BJ (cell line): ENCODE data around the gene FRMD4A. TPM values are rescaled to one million over a fixed set of nuclear protein-coding genes. Genes with fewer than 3 reads are reported as not detected.

Experiments
- CTCF ChIA-PET: fragments of 350-600 bp; formaldehyde crosslinking; extraction: SDS; loops from one replicate; lab custom pipeline; 2021; ENCODE audit warnings: antibody characterized with exemption, inconsistent platforms; lab: Yijun Ruan, JAX
- POLR2A ChIA-PET: fragments of 300-600 bp; sonication (Branson Sonifier 250); formaldehyde crosslinking; extraction: SDS; loops from one replicate; lab custom pipeline; 2021; ENCODE audit warnings: antibody characterized with exemption; lab: Charles Lee
- DNase-seq: peaks from one replicate; pipeline ENCODE4 v3.0.0-alpha.2; 2011; ENCODE audit warnings: low read depth
- H3K27me3 ChIP-seq: 2 replicates; pipeline ENCODE4 v1.6.0; 2011; ENCODE audit warnings: low read length; ENCODE audit not compliant: control insufficient read depth, insufficient read depth
- H3K36me3 ChIP-seq: 2 replicates; pipeline ENCODE4 v1.5.1; 2011; ENCODE audit warnings: low read length; ENCODE audit not compliant: control insufficient read depth, insufficient read depth
- H3K4me3 ChIP-seq: 2 replicates; pipeline ENCODE4 v1.5.1; 2011; ENCODE audit warnings: low read depth, mild to moderate bottlenecking, control low read depth, low read length
- polyA plus RNA-seq: library from polyadenylated mRNA; depleted of rRNA; stranded (reverse); fragments of >200 nt; gene quantifications from 2 replicates; pipeline ENCODE4 v1.2.3, GENCODE V29; 2011
- TF ChIP-seq, protein P1 (sequence below): IDR thresholded peaks from 2 replicates; pipeline ENCODE4 v1.5.1; 2011; ENCODE audit warnings: low read depth, mild to moderate bottlenecking, control low read depth, inconsistent platforms, low read length, moderate library complexity; ENCODE audit not compliant: insufficient read depth

The FRMD4A gene
- polyA plus RNA-seq, 1 experiment: 31.6 TPM

DNA sequence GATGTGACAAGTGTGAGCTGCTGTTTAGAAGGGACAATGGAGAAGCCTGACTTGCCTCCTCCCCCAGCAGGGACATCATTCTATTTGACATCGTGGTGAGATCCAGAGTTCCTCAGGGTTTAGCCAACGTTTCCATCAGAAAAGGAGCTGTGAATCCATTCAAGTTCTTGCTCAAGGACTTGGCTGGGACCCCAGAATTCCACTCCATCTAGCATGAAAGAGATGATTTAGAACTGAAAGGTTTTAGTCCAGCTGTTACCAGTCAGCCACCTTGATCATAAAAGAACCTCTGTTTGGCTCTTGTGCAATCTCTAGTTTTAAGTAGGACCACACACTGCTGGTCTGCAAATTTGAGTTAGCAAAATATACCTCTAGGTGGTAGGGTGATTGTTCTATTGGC lies 337.6 kb downstream of the FRMD4A start:
- H3K36me3 ChIP-seq: no peaks in the 10 kb centered on the region
- ChIA-PET CTCF (interaction anchor here (0.9 to 1.7 kb wide), 2 partner anchors 15 kb away, joined by 3 to 4 read pairs; no protein-coding TSS in a partner anchor), POLR2A (no interaction called here)
- TF ChIP-seq, protein P1, sequence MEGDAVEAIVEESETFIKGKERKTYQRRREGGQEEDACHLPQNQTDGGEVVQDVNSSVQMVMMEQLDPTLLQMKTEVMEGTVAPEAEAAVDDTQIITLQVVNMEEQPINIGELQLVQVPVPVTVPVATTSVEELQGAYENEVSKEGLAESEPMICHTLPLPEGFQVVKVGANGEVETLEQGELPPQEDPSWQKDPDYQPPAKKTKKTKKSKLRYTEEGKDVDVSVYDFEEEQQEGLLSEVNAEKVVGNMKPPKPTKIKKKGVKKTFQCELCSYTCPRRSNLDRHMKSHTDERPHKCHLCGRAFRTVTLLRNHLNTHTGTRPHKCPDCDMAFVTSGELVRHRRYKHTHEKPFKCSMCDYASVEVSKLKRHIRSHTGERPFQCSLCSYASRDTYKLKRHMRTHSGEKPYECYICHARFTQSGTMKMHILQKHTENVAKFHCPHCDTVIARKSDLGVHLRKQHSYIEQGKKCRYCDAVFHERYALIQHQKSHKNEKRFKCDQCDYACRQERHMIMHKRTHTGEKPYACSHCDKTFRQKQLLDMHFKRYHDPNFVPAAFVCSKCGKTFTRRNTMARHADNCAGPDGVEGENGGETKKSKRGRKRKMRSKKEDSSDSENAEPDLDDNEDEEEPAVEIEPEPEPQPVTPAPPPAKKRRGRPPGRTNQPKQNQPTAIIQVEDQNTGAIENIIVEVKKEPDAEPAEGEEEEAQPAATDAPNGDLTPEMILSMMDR: no peak
- H3K27me3 ChIP-seq: no peaks in the 10 kb centered on the region
- DNase-seq: no peak
- no peak overlapping the region for H3K4me3 ChIP-seq

DNA sequence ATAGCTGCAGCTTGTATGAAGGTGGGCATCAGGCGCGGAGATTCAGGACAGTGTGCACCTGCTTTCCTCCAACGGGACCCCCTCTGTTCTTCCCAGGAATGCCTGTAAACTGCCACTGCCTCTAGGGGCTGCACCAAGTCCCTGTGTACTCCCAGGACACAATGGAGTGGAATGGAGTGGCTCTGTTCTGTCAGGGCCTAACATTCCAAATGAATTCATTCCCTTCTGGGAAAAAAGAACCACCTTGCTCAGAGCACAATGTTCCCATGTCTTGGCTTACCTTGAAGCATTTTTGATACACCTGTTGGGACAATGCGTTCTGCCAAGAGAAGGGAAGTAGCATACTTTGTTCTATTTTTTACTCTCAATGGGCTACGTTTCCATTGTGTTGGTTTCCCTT lies 339.4 kb downstream of the FRMD4A start:
- no peak for DNase-seq
- Histone ChIP-seq H3K36me3 (no peaks in the 10 kb centered on the region), H3K4me3 (no peak overlapping the region), H3K27me3 (no peaks in the 10 kb centered on the region)
- ChIA-PET CTCF (interaction anchor here (1.9 kb wide), 1 partner anchor 102 kb away, joined by 7 read pairs; no protein-coding TSS in a partner anchor), POLR2A (no interaction called here)
- TF ChIP-seq, protein P1: no peak

DNA sequence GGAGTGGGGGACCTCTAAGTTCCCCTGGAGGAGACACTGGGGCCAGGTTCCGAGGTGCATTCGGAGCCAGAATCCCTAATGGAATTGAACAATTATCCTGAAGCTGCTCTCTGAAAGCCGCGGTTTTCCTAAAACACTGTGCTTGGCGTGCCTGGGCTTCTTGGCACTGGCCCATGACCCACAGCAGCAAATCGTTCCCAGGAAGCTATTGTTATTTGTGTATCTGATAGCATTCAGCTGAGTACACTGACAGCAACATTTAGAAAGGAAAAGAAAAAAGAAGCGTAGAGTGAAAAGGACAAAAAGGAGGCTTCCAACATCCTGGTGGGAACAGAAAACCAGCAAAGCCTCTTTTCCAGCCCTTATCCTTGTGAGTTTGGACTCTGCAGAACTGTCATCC lies 339.8 kb downstream of the FRMD4A start:
- ChIA-PET CTCF (interaction anchor here (0.6 to 1.9 kb wide), 3 partner anchors 17 to 156 kb away, joined by 3 to 7 read pairs (median 3); no protein-coding TSS in a partner anchor), POLR2A (no interaction called here)
- TF ChIP-seq, protein P1: no peak
- no peak overlapping the region for H3K4me3 ChIP-seq
- DNase-seq: no peak
- H3K36me3 ChIP-seq: no peaks in the 10 kb centered on the region
- H3K27me3 ChIP-seq: no peaks in the 10 kb centered on the region

DNA sequence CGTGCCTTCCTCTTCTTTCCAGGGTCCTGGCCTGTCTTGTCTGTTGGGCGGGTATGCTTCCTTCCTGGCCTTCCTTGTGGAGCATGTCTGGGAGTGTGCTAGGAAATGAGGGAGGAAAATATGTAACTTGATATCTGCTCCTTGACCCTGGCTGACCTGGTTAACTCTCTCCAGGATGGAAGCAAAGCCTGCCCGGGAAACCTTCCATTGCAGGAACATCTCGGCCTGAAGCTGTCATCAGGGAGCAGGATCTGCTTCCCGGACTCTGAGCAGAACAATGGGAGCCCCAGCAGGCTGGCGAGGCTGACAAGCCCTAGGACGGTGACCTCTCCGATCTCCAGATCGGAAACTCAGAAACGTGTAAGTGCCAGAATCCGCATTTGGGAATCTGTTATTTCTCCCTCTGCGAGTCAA lies 340.3 kb downstream of the FRMD4A start:
- Histone ChIP-seq H3K4me3 (no peak overlapping the region), H3K27me3 (no peaks in the 10 kb centered on the region)
- CTCF ChIA-PET: interaction anchor here (0.6 to 1.9 kb wide), 3 partner anchors 18 to 156 kb away, joined by 3 to 7 read pairs (median 3); no protein-coding TSS in a partner anchor

DNA sequence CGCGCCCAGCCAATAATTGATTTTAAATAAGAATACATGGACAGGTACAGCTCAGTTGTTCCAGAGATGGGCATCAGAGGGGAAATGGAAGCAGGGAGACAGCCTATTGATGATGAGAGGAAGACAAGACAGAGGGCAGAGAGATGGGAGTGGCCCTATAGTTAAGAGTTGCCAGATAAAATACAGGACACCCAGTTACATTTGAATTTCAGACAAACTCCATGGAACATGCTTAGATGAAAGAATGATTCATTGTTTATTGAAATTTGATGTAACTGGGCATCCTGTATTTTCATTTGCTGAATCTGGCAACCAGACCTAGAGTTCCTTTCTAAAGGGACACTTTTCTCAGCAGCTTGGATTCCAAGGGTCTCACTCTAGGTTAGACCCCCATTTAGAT lies 341.1 kb downstream of the FRMD4A start:
- Histone ChIP-seq H3K36me3 (no peaks in the 10 kb centered on the region), H3K4me3 (no peak overlapping the region), H3K27me3 (no peaks in the 10 kb centered on the region)
- CTCF ChIA-PET: interaction anchor here (0.6 to 1.9 kb wide), 2 partner anchors 104 to 497 kb away, joined by 5 to 7 read pairs; no protein-coding TSS in a partner anchor
- DNase-seq: no peak
- POLR2A ChIA-PET: no interaction called here
- TF ChIP-seq, protein P1: no peak

More for the DNA sequence above, 340.3 kb downstream of the FRMD4A start:
- H3K36me3 ChIP-seq: no peaks in the 10 kb centered on the region
- TF ChIP-seq, protein P1: no peak
- DNase-seq: no peak
- POLR2A ChIA-PET: no interaction called here
